ENCODE data around the gene DBNDD1. TPM values are rescaled to one million over a fixed set of nuclear protein-coding genes. Genes with fewer than 3 reads are reported as not detected.

Gene DBNDD1
- total RNA-seq, 1 experiment from 2014 or later, result 75.0 TPM

DNA sequence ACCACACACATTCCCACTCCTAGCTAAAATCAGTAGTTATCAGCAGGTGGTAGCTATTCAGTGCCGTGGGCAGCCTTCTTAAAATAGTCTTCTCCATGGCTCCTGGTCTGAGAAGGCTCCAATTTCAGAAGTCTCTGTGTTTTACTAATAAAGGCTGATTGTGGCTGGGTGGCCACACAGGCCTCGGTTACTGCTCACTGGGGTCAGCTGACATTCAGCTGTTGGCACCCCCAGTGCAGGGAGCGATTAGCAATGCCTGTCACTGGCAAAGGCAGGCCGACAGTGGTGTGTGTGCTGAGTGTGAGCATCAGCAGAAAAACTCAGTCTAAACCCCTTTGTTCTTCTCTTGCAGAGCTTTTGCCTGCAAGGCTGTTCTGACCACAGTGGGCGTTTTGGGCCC lies 16.6 kb upstream of the DBNDD1 start:
- ChIA-PET POLR2A (interaction anchor here (0.5 kb wide), 1 partner anchor 796 kb away, joined by 3 read pairs; no protein-coding TSS in a partner anchor), CTCF (interaction anchor here (0.6 to 2.0 kb wide), 5 partner anchors 11 to 126 kb away, joined by 3 to 6 read pairs (median 5); partner anchors contain the start of gene DBNDD1)
- Mint-ChIP-seq H3K4me1 (peaks cover 9% of the 10 kb centered on the region), H3K27ac (no peak overlapping the region), H3K9me3 (no peaks in the 10 kb centered on the region), H3K36me3 (peaks cover 61% of the 10 kb centered on the region), H3K4me3 (no peak overlapping the region), H3K27me3 (ENCODE audit: low read depth) (no peaks in the 10 kb centered on the region)
- no peak for DNase-seq (ENCODE audit: low spot score)
- TF ChIP-seq GTF2I (CRISPR knock-in tag; conservative IDR thresholded peaks at IDR 0.05) (no peak), FOXK1 (CRISPR knock-in tag; IDR thresholded peaks at IDR 0.05) (no peak), TEAD1 (CRISPR knock-in tag; IDR thresholded peaks at IDR 0.05) (no peak), STAT6 (CRISPR knock-in tag; conservative IDR thresholded peaks at IDR 0.05; ENCODE audit: low read depth) (no peak), MAX (CRISPR knock-in tag; IDR thresholded peaks at IDR 0.05) (no peak), PREB (CRISPR knock-in tag; IDR thresholded peaks at IDR 0.05; ENCODE audit: borderline replicate concordance) (no peak), RORB (CRISPR knock-in tag; IDR thresholded peaks at IDR 0.05) (no peak), KAT7 (CRISPR knock-in tag; IDR thresholded peaks at IDR 0.05; ENCODE audit: borderline replicate concordance) (no peak), MXD4 (CRISPR knock-in tag; IDR thresholded peaks at IDR 0.05; ENCODE audit: borderline replicate concordance) (no peak), TP53 (CRISPR knock-in tag; IDR thresholded peaks at IDR 0.05) (no peak), USF1 (CRISPR knock-in tag; IDR thresholded peaks at IDR 0.05) (0 out of 2 replicates have a peak, but pooled peaks have one; percentile 62), ZNF138 (CRISPR knock-in tag; conservative IDR thresholded peaks at IDR 0.05) (no peak), ZNF512 (CRISPR knock-in tag; IDR thresholded peaks at IDR 0.05; ENCODE audit: borderline replicate concordance) (no peak), ZBTB21 (CRISPR knock-in tag; IDR thresholded peaks at IDR 0.05; ENCODE audit: borderline replicate concordance) (no peak), MYBL2 (CRISPR knock-in tag; IDR thresholded peaks at IDR 0.05) (no peak), ZNF396 (CRISPR knock-in tag; IDR thresholded peaks at IDR 0.05; ENCODE audit: borderline replicate concordance) (no peak)
- TF ChIP-seq, protein P1, sequence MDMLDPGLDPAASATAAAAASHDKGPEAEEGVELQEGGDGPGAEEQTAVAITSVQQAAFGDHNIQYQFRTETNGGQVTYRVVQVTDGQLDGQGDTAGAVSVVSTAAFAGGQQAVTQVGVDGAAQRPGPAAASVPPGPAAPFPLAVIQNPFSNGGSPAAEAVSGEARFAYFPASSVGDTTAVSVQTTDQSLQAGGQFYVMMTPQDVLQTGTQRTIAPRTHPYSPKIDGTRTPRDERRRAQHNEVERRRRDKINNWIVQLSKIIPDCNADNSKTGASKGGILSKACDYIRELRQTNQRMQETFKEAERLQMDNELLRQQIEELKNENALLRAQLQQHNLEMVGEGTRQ (CRISPR knock-in tag; IDR thresholded peaks at IDR 0.05), result peak; percentile 57
- ATAC-seq, result peak; percentile 53

GRCh38 chr16:90034504-90034903 lies 15.2 kb upstream of the DBNDD1 start:
- H3K4me3 Mint-ChIP-seq, result no peak overlapping the region
- H3K27ac Mint-ChIP-seq, result no peak overlapping the region
- H3K4me1 Mint-ChIP-seq, result peaks cover 9% of the 10 kb centered on the region
- ChIA-PET POLR2A (interaction anchor here (1.1 kb wide), 1 partner anchor 9 kb away, joined by 4 read pairs; no protein-coding TSS in a partner anchor), CTCF (interaction anchor here (1.2 to 1.8 kb wide), 4 partner anchors 8 to 125 kb away, joined by 3 to 7 read pairs (median 4); partner anchors contain the start of gene DBNDD1)
- DNase-seq (ENCODE audit: low spot score), result no peak
- TF ChIP-seq PRRX2 (CRISPR knock-in tag; IDR thresholded peaks at IDR 0.05), result no peak
- TF ChIP-seq HMGA2 (CRISPR knock-in tag; IDR thresholded peaks at IDR 0.05), result peak; percentile 94
- TF ChIP-seq CREM (CRISPR knock-in tag; IDR thresholded peaks at IDR 0.05), result no peak
- H3K36me3 Mint-ChIP-seq, result peaks cover 56% of the 10 kb centered on the region
- H3K9me3 Mint-ChIP-seq, result no peaks in the 10 kb centered on the region
- H3K27me3 Mint-ChIP-seq (ENCODE audit: low read depth), result no peaks in the 10 kb centered on the region
- no peak for ATAC-seq

Measured in WTC11 (cell line).